ES-I3 (cell line): ENCODE data around the gene TCTN2.
A peak's percentile ranks its signal among the peaks of the same experiment; 100 is the strongest.

Experiments used
- H3K36me3 ChIP-seq: 2 replicates; pipeline ENCODE4 v1.6.1; 2013; ENCODE audit warnings: mild to moderate bottlenecking, low read length, control low read depth, moderate library complexity; ENCODE audit not compliant: insufficient read depth
- H3K4me1 ChIP-seq: 2 replicates; pipeline ENCODE4 v1.6.1; 2013; ENCODE audit warnings: mild to moderate bottlenecking, control low read depth, low read length; ENCODE audit not compliant: insufficient read depth
- H3K9ac ChIP-seq: 2 replicates; pipeline ENCODE4 v1.6.1; 2013; ENCODE audit warnings: low read depth, mild to moderate bottlenecking, low read length, moderate library complexity
- H3K9me3 ChIP-seq: 2 replicates; pipeline ENCODE4 v1.6.1; 2013; ENCODE audit warnings: mild to moderate bottlenecking, low read length, moderate library complexity; ENCODE audit not compliant: control insufficient read depth, insufficient read depth

Gene TCTN2

DNA sequence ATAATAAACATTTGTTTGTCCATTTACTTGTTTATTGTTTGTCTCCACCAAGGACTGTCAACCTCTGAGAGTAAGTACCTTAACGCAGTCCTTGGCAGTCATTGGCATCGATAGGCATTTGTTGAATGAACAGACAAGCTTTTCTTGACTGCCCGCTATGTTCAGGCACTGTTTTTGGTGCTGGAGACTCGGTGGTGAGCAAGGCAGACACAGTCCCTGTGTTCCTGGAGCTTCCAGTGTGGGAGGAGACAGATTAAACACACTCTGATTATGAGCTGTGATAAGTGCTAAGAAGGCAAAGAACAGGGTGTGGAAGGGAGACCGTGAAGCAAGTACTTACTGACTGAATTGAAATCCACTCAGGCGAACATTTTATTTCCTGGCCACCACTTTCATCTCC lies 42.5 kb downstream of the TCTN2 start:
- peak overlapping the region; percentile 80 for H3K9ac ChIP-seq

DNA sequence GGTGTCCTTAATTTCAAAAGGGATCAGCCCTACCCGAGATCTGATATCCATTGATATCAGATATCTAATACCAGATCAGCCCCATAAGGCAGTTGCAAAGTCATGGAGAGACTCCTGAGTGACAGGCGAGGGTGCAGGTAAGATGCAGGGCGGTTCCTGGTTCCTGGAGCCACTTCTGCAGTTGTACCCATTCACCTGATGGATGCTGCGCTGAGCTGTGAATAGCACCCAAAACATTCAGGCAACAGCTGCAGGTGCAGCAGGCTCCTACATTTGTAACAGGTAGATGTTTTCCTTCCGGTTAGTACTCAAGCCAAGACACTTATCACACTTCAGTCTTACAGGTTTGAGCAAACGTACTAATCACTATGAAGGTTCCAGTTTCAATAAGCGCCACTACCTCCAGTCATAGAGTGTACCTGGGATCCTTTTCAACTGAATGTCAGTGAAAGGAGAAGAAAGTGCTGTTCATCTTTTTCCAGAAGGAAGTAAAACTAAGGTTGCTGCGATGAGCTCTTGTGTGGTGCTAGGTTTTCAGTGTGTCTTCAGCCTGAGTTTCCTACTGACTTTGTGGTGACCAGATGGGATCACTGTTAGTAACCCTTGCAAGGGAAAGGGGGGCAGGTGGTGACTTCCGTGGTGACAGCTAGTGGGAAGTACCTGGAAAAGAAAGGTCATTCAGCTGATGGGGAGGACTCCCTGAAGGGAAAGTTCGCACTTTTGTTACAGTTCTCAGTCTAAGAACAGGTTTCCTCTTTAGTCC lies 43.1 kb downstream of the TCTN2 start:
- Histone ChIP-seq H3K36me3 (no peaks in the 10 kb centered on the region), H3K4me1 (peaks cover 7% of the 10 kb centered on the region; the same call in 1 of the 2 replicates), H3K9me3 (no peaks in the 10 kb centered on the region), H3K9ac (no peak overlapping the region)

More for the DNA sequence above, 42.5 kb downstream of the TCTN2 start:
- Histone ChIP-seq H3K36me3 (no peaks in the 10 kb centered on the region), H3K4me1 (peaks cover 7% of the 10 kb centered on the region; the same call in 1 of the 2 replicates), H3K9me3 (no peaks in the 10 kb centered on the region)

DNA sequence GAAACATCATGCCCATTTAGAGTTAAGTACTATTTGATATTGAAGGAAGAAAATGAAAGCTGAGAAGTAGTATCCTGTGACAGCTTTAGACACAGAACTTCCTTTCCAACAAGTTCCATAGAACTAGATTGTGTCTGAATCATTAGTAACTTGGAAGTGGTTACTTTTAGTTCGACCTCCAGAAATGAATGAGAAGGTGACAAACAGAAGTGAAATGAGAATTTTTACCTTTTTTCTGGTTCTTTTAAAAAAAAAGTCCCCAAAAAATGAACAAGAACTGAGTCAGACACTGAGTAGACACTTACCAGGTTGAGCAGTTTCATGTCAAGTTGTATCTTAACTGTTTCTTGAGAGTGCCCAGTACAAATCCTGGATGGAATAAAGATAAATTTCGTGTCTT lies 44.3 kb downstream of the TCTN2 start:
- Histone ChIP-seq H3K9ac (no peak overlapping the region), H3K36me3 (no peaks in the 10 kb centered on the region), H3K9me3 (no peaks in the 10 kb centered on the region), H3K4me1 (peaks cover 7% of the 10 kb centered on the region; the same call in 1 of the 2 replicates)

DNA sequence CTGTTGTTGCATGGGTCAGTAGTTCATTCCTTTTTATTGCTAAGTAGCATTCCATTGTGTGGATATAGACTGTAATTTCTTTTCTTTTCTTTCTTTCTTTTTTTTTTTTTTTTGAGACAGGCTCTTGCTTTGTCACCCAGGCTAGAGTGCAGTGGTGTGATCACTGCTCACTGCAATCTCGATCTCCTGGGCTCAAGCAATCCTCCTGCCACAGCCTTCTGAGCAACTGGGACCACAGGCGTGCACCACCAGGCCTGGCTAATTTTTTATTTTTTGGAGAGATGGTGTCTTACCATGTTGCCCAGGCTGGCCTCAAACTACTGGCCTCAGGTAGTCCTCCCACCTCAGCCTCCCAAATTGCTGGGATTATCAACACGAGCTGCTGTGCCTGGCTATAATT lies 46.4 kb downstream of the TCTN2 start:
- Histone ChIP-seq H3K9ac (no peak overlapping the region), H3K4me1 (peaks cover 7% of the 10 kb centered on the region; the same call in 1 of the 2 replicates), H3K36me3 (no peaks in the 10 kb centered on the region), H3K9me3 (no peaks in the 10 kb centered on the region)

DNA sequence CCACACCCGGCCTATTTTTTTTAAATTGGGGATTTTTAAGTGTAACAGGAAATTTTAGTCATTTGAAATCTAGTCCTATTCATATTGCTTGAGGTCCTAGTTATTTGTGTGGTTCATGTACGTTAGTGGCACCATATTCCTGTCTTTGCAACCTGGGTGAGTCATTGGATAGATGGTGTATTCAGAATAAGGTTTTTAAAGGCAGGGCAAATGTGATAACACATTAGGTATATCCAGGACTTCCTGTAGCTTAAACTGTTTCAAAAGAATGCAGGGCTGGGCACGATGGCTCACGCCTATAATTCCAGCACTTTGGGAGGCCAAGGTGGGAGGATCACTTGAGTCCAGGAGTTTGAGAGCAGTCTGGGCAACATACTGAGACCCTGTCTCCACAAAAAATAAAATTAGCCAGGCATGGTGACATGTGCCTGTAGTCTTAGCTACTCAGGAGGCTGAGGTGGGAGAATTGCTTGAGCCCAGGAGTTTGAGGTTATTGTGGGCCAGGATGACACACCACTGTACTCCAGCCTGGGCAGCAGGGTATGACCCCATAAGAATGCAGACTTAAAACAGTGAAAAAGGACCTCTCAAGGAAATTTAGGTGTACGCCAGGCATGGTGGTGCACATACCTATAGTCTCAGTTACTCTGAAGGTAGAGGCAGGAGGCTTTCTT lies 49.4 kb downstream of the TCTN2 start:
- Histone ChIP-seq H3K36me3 (peaks cover 3% of the 10 kb centered on the region; the same call in 1 of the 2 replicates), H3K9ac (no peak overlapping the region)

DNA sequence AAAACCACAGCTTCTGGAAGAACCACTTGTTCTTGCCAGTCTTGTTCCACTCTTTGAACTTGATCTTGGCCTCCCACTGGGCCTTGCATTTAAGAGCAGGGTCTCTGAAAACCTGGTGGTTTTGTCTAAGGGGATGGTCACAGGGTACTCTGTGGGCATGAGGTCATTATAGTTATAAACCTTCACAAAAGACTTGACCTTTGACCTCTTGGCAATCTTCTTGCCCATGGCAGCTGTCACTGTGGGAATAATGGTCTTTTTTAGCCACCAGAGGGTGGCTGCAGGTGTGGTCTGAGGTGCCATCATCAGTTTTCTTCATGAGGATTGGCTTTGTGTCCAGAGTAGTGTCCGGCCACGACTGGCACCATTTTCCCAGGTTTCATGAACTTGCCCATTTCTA lies 50.3 kb downstream of the TCTN2 start:
- peaks cover 6% of the 10 kb centered on the region; the same call in 1 of the 2 replicates for H3K36me3 ChIP-seq
- H3K4me1 ChIP-seq = no peaks in the 10 kb centered on the region
- H3K9me3 ChIP-seq = no peaks in the 10 kb centered on the region
- no peak overlapping the region for H3K9ac ChIP-seq

More for the DNA sequence above, 49.4 kb downstream of the TCTN2 start:
- no peaks in the 10 kb centered on the region for H3K4me1 ChIP-seq
- no peaks in the 10 kb centered on the region for H3K9me3 ChIP-seq

DNA sequence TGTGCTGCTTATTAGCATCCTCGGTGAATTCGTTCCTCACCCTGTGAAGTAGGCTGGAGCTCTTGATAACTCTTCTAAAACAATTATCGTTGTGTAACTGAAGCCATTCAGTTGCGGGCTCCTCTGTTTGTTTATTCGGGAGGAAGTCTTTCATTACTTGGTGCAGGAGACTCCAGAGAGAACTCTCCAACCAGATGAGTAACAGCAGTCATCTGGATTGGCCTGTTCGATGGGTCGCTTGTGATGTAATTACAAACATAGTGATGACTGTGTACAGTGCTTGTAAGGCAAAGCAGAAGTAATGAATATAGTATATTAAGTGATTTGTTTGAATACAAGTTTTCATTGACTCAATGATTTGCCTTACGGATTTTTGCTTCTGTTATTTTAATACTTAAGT lies 52.1 kb downstream of the TCTN2 start:
- no peaks in the 10 kb centered on the region for H3K9me3 ChIP-seq
- H3K36me3 ChIP-seq = peaks cover 13% of the 10 kb centered on the region
- no peak overlapping the region for H3K9ac ChIP-seq

DNA sequence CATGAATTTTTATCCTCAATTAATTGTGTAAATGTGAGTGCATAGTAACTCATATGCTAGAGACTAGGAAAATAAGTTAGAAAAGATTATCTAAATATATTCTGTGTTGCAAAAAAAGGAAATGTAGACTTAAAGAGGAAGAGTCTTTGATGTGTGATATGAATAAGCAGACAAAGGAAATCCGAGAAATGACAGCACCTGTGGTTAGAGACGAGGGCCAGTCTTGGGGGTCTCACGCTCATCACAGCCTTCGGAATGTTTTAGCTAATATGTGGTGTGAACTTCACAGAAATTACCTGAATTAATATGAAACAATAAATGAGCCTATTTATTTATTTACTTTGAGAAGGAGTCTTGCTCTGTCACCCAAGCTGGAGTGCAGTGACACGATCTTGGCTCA lies 52.9 kb downstream of the TCTN2 start:
- no peaks in the 10 kb centered on the region for H3K9me3 ChIP-seq
- H3K36me3 ChIP-seq = peaks cover 17% of the 10 kb centered on the region
- no peak overlapping the region for H3K9ac ChIP-seq
- H3K4me1 ChIP-seq = no peaks in the 10 kb centered on the region

More for the DNA sequence above, 52.1 kb downstream of the TCTN2 start:
- no peaks in the 10 kb centered on the region for H3K4me1 ChIP-seq

DNA sequence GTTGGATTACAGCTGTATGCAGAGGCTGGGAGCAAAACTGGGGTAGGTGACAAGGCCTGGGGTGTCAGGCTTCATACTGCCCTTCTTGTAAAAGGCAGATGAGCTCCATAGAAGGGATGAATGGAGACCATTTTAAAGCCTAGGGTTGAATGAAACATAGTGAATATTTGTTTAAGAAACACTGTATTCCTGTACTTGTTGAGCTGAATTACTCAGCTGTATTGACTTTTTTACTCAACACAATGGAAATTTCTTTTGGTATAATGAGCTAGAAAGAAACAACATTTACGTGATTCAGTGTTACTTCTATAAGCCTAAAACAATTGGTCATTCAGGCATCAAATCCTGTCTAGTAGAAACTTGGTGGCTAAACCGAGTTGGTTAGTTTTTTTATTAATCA lies 55.3 kb downstream of the TCTN2 start:
- Histone ChIP-seq H3K9me3 (no peaks in the 10 kb centered on the region), H3K36me3 (peaks cover 25% of the 10 kb centered on the region)

DNA sequence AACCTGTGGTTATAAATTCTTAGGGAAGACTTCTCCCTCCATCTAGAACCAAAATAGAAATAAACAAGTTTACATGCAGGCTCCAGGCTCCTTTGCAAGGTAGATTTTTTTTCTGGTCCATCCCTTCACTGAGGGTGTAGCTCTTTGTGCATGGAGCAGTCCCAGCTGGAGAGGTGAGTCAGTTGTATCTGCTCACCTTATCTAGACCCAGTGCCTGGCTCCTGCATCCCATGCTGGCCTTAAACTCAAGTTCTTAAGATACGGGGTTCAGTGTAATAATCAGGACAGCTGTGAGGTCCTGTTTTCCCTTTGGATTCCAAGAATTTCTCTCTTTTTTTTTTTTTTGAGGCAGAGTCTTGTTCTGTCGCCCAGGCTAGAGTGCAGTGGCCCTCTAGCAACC lies 56.0 kb downstream of the TCTN2 start:
- Histone ChIP-seq H3K9ac (no peak overlapping the region), H3K4me1 (no peaks in the 10 kb centered on the region), H3K9me3 (no peaks in the 10 kb centered on the region), H3K36me3 (peaks cover 25% of the 10 kb centered on the region)

More for the DNA sequence above, 55.3 kb downstream of the TCTN2 start:
- H3K4me1 ChIP-seq = no peaks in the 10 kb centered on the region
- no peak overlapping the region for H3K9ac ChIP-seq

DNA sequence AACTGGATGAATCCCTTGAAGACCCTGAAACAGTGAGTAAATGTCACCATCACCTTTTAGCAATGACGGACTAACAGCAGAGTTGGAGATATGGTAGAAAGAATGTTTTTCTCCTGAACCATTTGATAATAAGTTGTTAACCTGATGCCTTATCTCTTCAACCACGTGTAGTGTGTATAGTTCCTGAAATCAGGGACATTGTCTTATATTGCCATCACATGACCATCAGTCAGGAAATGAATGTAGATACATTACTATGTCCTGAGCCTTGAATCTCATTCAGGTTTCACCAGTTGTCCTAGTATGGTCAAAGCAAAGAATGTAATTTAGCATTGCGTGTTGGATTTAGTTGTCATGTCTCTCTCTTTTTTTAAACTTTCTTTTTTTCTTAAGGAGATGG lies 57.0 kb downstream of the TCTN2 start:
- H3K9ac ChIP-seq = no peak overlapping the region
- no peaks in the 10 kb centered on the region for H3K4me1 ChIP-seq
- peaks cover 27% of the 10 kb centered on the region for H3K36me3 ChIP-seq
- H3K9me3 ChIP-seq = no peaks in the 10 kb centered on the region

DNA sequence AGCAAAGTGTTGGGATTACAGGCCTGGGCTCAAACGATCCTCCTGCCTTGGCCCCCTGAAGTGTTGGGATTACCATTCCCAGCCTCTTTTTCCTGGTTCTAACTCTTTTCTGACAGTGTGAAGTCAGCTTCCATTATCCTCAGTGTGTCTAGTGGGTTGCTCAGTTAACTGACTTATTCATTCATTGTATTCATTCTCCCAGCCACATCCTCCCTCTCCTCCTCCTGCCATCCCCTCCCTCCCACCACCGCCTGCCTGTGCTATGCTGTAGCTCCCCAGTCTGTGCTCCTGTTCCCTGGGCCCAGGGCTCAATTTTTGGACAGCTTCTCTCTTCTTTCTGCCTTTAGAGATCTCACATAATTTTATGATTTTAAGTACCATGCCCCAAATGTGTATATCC lies 60.7 kb downstream of the TCTN2 start:
- Histone ChIP-seq H3K4me1 (no peaks in the 10 kb centered on the region), H3K9me3 (no peaks in the 10 kb centered on the region), H3K9ac (no peak overlapping the region), H3K36me3 (peaks cover 31% of the 10 kb centered on the region)

DNA sequence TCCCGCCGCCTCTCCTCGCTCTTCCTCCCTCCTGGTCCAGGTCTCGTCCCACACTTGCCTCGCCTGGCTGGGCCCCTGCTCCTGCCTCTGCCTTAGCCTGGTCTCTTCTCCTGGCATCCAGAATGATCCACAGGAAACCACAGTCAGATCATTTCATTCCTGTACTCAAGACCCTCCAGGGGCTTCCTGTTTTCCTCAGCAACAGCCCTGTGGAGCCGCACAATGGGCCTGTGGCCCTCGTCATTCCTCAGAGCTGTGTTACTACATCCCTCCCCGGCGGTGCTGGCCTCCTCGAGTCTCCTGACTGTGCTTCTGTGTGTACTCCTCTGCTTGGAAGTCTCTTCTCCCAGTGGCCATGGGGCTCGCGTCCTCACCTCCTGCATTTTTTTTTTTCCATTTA lies 61.3 kb downstream of the TCTN2 start:
- Histone ChIP-seq H3K9ac (no peak overlapping the region), H3K36me3 (peaks cover 37% of the 10 kb centered on the region), H3K9me3 (no peaks in the 10 kb centered on the region), H3K4me1 (no peaks in the 10 kb centered on the region)

DNA sequence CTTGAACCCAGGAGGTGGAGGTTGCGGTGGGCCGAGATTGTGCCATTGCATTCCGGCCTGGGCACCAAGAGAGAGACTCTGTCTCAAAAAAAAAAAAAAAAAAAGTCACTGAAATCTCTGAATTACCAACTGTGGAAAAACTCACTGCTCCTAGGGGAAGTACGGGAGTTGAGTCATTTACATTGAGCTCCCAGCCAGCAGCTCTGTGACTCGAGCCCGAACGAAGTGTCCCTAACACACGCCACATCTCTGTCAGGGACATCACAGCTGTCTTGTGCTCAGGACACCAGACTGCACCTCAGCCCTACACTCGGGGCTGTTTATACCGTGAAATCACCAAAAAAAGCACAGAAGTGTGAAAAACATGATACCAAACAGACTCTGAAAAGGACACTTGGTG lies 62.3 kb downstream of the TCTN2 start:
- Histone ChIP-seq H3K36me3 (peaks cover 31% of the 10 kb centered on the region), H3K9me3 (no peaks in the 10 kb centered on the region), H3K9ac (no peak overlapping the region), H3K4me1 (no peaks in the 10 kb centered on the region)

DNA sequence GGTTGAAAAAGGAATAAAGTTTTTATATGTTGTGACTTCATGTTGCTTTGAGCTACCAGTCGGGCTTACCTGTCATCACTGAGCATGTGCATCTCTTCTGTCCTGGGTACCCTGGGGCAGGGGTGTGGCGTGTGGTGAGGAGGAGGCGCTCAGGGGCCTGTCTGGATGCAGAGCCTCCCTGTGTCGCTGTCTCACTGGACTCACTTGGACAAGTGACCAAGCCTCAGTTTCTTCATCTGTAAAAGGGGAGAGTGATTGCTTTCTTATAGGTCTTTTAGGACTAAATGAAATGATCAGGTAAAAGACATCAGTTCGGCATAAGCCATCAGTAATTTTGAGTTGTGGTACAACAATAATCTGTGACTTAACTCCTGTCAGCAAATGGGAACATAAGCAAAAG lies 63.4 kb downstream of the TCTN2 start:
- Histone ChIP-seq H3K9me3 (no peaks in the 10 kb centered on the region), H3K36me3 (peaks cover 24% of the 10 kb centered on the region), H3K9ac (no peak overlapping the region), H3K4me1 (no peaks in the 10 kb centered on the region)
